Smooth muscle cell (in vitro differentiated cells): ENCODE results near the gene TMEM91. TPM values are rescaled to one million over a fixed set of nuclear protein-coding genes. Genes with fewer than 3 reads are reported as not detected.

Experiments used
- DNase-seq: peaks from one replicate; lab custom pipeline; 2025; ENCODE audit not compliant: unreplicated experiment; lab: John Stamatoyannopoulos, UW
- H2AFZ ChIP-seq: fragments of 200-600 bp; sonication (generic); 2 replicates; pipeline ENCODE4 v1.6.0; 2016; ENCODE audit warnings: antibody characterized with exemption, low read depth, mild to moderate bottlenecking
- H3F3A ChIP-seq: fragments of 200-600 bp; sonication (generic); 2 replicates; pipeline ENCODE4 v1.6.0; 2017; ENCODE audit warnings: antibody characterized with exemption, low read depth
- H3K27ac ChIP-seq: fragments of 200-600 bp; sonication (generic); 2 replicates; pipeline ENCODE4 v1.5.1; 2016; ENCODE audit warnings: low read depth, mild to moderate bottlenecking
- H3K27me3 ChIP-seq: fragments of 200-600 bp; sonication (generic); 2 replicates; pipeline ENCODE4 v1.6.1; 2016; ENCODE audit warnings: low read depth, mild to moderate bottlenecking
- H3K36me3 ChIP-seq: fragments of 200-600 bp; sonication (generic); 2 replicates; pipeline ENCODE4 v1.5.1; 2016; ENCODE audit warnings: low read depth
- H3K4me1 ChIP-seq: fragments of 200-600 bp; sonication (generic); 2 replicates; pipeline ENCODE4 v1.5.1; 2016; ENCODE audit warnings: low read depth
- H3K4me2 ChIP-seq: fragments of 200-600 bp; sonication (generic); 2 replicates; pipeline ENCODE4 v1.6.0; 2016; ENCODE audit warnings: mild to moderate bottlenecking
- H3K4me3 ChIP-seq: fragments of 200-600 bp; sonication (generic); 2 replicates; pipeline ENCODE4 v1.5.1; 2016; ENCODE audit warnings: mild to moderate bottlenecking
- H3K79me2 ChIP-seq: fragments of 200-600 bp; sonication (generic); 2 replicates; pipeline ENCODE4 v1.6.0; 2016; ENCODE audit warnings: low read depth, mild to moderate bottlenecking
- H3K9ac ChIP-seq: fragments of 200-600 bp; sonication (generic); 2 replicates; pipeline ENCODE4 v1.6.0; 2016; ENCODE audit warnings: low read depth
- H3K9me3 ChIP-seq: fragments of 200-600 bp; sonication (generic); replicated peaks from 2 replicates; pipeline ENCODE4 v1.5.1; 2016; ENCODE audit warnings: low read depth
- H4K20me1 ChIP-seq: fragments of 200-600 bp; sonication (generic); 2 replicates; pipeline ENCODE4 v1.6.0; 2016; ENCODE audit warnings: low read depth
- CTCF ChIP-seq: fragments of 200-600 bp; sonication (generic); IDR thresholded peaks from 2 replicates; pipeline ENCODE4 v1.5.1; 2017; ENCODE audit warnings: borderline replicate concordance, mild to moderate bottlenecking, antibody characterized with exemption; ENCODE audit not compliant: insufficient read depth, poor library complexity, severe bottlenecking
- WGBS: methylation state at CpG from one replicate; pipeline ENCODE4 v1.1.7; 2016; ENCODE audit warnings: low lambda C conversion rate; 5-methylcytosine and 5-hydroxymethylcytosine counted together
- polyA plus RNA-seq: library from polyadenylated mRNA; unstranded; fragments of >200 nt; fragmentation: Nextera tagmentation; extraction: Ambion mirVana; gene quantifications from 2 replicates; pipeline ENCODE4 v1.2.1, GENCODE V29; 2016
- total RNA-seq: library from RNA; depleted of rRNA; stranded (reverse); fragments of >200 nt; gene quantifications from 2 replicates; pipeline ENCODE4 v1.2.3, GENCODE V29; 2014

Gene TMEM91
- total and polyA plus RNA-seq, 2 experiments from 2014 or later = 11.0 to 24.3 TPM

- Histone ChIP-seq H3K4me3 (no peak overlapping the region), H3K9me3 (no peaks in the 10 kb centered on the region), H3K4me1 (peaks cover 29% of the 10 kb centered on the region), H3K27ac (peak overlapping the region; percentile 97), H3K36me3 (no peaks in the 10 kb centered on the region), H3K27me3 (no peaks in the 10 kb centered on the region), H3K4me2 (peak overlapping the region; percentile 32), H3K79me2 (peaks cover 13% of the 10 kb centered on the region), H3K9ac (peak overlapping the region; percentile 87), H3F3A (peaks cover 59% of the 10 kb centered on the region), H2AFZ (no peak overlapping the region), H4K20me1 (peaks cover 14% of the 10 kb centered on the region)
- no peak for TF ChIP-seq CTCF
- no peak for DNase-seq
- WGBS = 50% methylated on average over 22 of the region's 22 CpGs
Observed at GRCh38 chr19:41328157-41328841, 48.0 kb upstream of the TMEM91 start.

DNA sequence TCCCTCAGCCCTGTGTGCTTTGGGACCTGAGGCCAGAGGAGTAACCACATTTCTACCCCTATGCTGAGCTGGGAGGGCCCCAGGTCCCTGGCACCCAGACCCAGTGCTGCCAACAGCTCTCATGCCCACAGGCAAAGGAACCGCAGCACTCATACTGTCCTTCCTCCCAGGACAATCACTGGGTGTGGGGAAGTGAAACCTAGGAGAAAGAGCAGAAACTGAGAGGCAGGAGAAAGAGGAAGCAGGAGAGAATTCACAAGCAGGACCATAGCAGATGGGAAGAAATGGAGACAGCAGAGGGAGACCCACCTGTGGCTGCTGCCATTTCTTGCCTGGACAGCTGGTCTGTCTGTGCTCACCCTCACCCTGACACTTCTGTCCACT lies 47.5 kb upstream of the TMEM91 start:
- DNase-seq = no peak
- Histone ChIP-seq H2AFZ (no peak overlapping the region), H3F3A (peaks cover 58% of the 10 kb centered on the region), H3K27me3 (no peaks in the 10 kb centered on the region), H3K9ac (peak overlapping the region; percentile 87), H3K4me1 (peaks cover 29% of the 10 kb centered on the region), H3K79me2 (peaks cover 18% of the 10 kb centered on the region), H3K4me2 (peak overlapping the region; percentile 32), H3K36me3 (no peaks in the 10 kb centered on the region), H4K20me1 (peaks cover 20% of the 10 kb centered on the region), H3K9me3 (no peaks in the 10 kb centered on the region), H3K4me3 (no peak overlapping the region), H3K27ac (peak overlapping the region; percentile 97)
- no peak for TF ChIP-seq CTCF
- 90% methylated on average over 1 of the region's 1 CpG for WGBS

- Histone ChIP-seq H3K9ac (no peak overlapping the region), H3K4me1 (peaks cover 22% of the 10 kb centered on the region), H4K20me1 (peaks cover 32% of the 10 kb centered on the region), H3K4me2 (no peak overlapping the region), H3K27me3 (no peaks in the 10 kb centered on the region), H3K27ac (peak overlapping the region; percentile 12), H3K79me2 (peaks cover 32% of the 10 kb centered on the region), H3K9me3 (no peaks in the 10 kb centered on the region), H3F3A (peaks cover 47% of the 10 kb centered on the region), H2AFZ (no peak overlapping the region), H3K36me3 (no peaks in the 10 kb centered on the region), H3K4me3 (no peak overlapping the region)
- 100% methylated on average over 4 of the region's 4 CpGs for WGBS
- no peak for DNase-seq
- no peak for TF ChIP-seq CTCF
Observed at GRCh38 chr19:41330481-41330880, 45.9 kb upstream of the TMEM91 start.
